ENCODE results near the gene SLC43A2. TPM values are rescaled to one million over a fixed set of nuclear protein-coding genes. Genes with fewer than 3 reads are reported as not detected.

Gene SLC43A2
- total RNA-seq, 1 experiment from 2014 or later, result 12.9 TPM

GRCh38 chr17:1541367-1541904 lies 87.2 kb downstream of the SLC43A2 start:
- no peaks in the 10 kb centered on the region for H3K27me3 Mint-ChIP-seq (ENCODE audit: low read depth)
- H3K4me3 Mint-ChIP-seq, result no peak overlapping the region
- no peak for DNase-seq
- Histone ChIP-seq H3K79me1 (ENCODE audit: insufficient read depth, low read depth, low read length, poor library complexity, severe bottlenecking) (no peaks in the 10 kb centered on the region), H3K4ac (ENCODE audit: low read depth, low read length) (no peak overlapping the region), H3K14ac (ENCODE audit: insufficient read depth, low read length) (no peak overlapping the region), H3K79me2 (ENCODE audit: insufficient read depth, low read length) (no peaks in the 10 kb centered on the region), H3K9ac (ENCODE audit: extremely low read depth, insufficient read length, low read length) (no peak overlapping the region), H3K23me2 (ENCODE audit: insufficient read length, low read depth, low read length, poor library complexity, severe bottlenecking) (no peaks in the 10 kb centered on the region), H3K18ac (ENCODE audit: insufficient read length, low read depth, low read length) (no peak overlapping the region), H4K8ac (replicated peaks; ENCODE audit: insufficient read length, low read depth, low read length) (no peak overlapping the region), H3T11ph (ENCODE audit: low read length) (no peak overlapping the region), H2AFZ (ENCODE audit: low read length) (no peak overlapping the region), H2BK12ac (ENCODE audit: insufficient read length, low read depth, low read length) (no peak overlapping the region), H3K23ac (ENCODE audit: insufficient read length, low read depth, low read length) (no peak overlapping the region), H4K20me1 (ENCODE audit: control insufficient read depth, insufficient read depth, insufficient read length) (no peaks in the 10 kb centered on the region), H2BK15ac (ENCODE audit: low read depth, low read length) (no peak overlapping the region), H2BK120ac (ENCODE audit: low read depth, low read length, poor library complexity, severe bottlenecking) (no peak overlapping the region), H4K5ac (ENCODE audit: insufficient read length, low read depth, low read length) (no peak overlapping the region), H3K4me2 (ENCODE audit: insufficient read depth, insufficient read length, low read length) (no peak overlapping the region), H3K4me1 (ENCODE audit: insufficient read depth, low read length) (no peaks in the 10 kb centered on the region), H3K9me3 (ENCODE audit: control insufficient read depth, low read depth, low read length) (no peaks in the 10 kb centered on the region), H2AK5ac (ENCODE audit: insufficient read length, low read length) (no peak overlapping the region), H3K27me3 (ENCODE audit: insufficient read depth, low read length) (no peaks in the 10 kb centered on the region), H2BK20ac (ENCODE audit: low read depth, low read length, poor library complexity, severe bottlenecking) (no peak overlapping the region), H4K91ac (ENCODE audit: insufficient read length, low read depth, low read length) (no peak overlapping the region), H3K27ac (ENCODE audit: insufficient read length, low read depth, low read length) (no peak overlapping the region), H3K56ac (ENCODE audit: insufficient read length, low read depth, low read length) (no peak overlapping the region), H2BK5ac (ENCODE audit: insufficient read length, low read length) (no peak overlapping the region)
- peaks cover 21 to 79% (median 49%) of the 10 kb centered on the region in 3 experiments; a peak in 6 of 7 replicates for H3K36me3 Mint-ChIP-seq (ENCODE audit: insufficient read depth in 1 of 3, low read depth in 3 of 3)
- H3K27ac Mint-ChIP-seq, result no peak overlapping the region
- no peak for TF ChIP-seq CTCF (conservative IDR thresholded peaks at IDR 0.05)
- peaks cover 0 to 6% of the 10 kb centered on the region in 2 experiments; a peak in 1 of 4 replicates for H3K4me1 Mint-ChIP-seq
- no peaks in the 10 kb centered on the region for H3K9me3 Mint-ChIP-seq
- no CpG with 5 or more reads among the region's 4 CpGs for WGBS (ENCODE audit: extremely low coverage, insufficient read length, low lambda C conversion rate)

Measured in H9 (cell line).